HK-2 (cell line): ENCODE data around the gene ERVMER34-1.

Experiments
- DNase-seq: peaks from one replicate; pipeline ENCODE4 v3.0.0-alpha.2; 2018; ENCODE audit not compliant: unreplicated experiment

ERVMER34-1 gene, protein sequence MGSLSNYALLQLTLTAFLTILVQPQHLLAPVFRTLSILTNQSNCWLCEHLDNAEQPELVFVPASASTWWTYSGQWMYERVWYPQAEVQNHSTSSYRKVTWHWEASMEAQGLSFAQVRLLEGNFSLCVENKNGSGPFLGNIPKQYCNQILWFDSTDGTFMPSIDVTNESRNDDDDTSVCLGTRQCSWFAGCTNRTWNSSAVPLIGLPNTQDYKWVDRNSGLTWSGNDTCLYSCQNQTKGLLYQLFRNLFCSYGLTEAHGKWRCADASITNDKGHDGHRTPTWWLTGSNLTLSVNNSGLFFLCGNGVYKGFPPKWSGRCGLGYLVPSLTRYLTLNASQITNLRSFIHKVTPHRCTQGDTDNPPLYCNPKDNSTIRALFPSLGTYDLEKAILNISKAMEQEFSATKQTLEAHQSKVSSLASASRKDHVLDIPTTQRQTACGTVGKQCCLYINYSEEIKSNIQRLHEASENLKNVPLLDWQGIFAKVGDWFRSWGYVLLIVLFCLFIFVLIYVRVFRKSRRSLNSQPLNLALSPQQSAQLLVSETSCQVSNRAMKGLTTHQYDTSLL

DNA sequence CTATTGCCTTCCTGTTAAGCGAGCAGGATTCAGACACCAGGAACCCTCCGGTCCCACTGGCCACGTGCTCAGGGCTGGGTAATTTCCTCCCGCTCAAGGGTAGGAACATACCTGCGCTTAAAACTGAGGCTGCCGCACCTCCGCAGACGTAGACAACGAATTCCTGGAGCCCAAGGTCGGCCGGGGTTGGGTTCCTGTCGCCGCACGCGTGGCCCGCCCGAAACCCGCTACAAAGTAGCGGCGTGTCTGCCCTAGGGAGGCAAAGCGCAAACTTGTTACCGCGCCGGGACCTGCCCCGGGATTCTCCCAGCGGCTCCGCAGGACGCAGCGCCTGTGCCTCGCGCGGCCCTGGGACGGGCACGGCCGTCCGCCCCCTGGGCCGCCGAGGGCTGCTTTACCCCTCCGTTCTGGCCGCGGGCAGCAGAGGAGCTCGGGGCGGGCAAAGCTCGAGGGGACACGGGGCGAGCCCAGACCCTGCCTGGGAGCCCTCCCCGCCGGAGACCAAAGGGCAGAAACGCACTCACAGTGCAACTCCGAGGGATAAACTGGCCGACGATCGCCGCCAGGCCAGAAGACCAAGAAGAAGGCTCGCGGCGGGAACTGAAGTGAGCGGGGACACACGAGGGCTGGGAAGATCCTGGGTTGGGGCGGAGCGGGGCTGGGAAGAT is at the start of gene ERVMER34-1:
TSS of gene ERVMER34-1 (minus strand) at position 607 of the 668 bp plus-strand sequence. CDS start 5,905 bp downstream, outside the sequence.
- no peak for DNase-seq

DNA sequence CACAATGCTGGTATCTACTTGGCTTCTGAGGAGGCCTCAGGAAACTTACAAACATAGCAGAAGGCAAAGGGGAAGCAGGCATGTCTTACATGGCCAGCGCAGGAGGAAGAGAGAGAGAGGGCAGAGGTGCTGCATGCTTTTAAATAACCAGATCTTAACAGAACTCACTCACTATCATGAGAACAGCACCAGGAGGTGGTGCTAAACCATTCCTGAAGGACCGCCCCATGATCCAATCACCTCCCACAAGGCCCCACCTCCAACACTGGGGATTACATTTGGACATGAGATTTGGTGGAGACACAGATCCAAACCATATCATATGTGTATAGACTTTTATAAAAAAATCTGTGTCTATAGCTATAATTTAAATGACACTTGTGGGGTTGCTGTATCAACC is 48.6 kb upstream of the ERVMER34-1 start:
- no peak for DNase-seq

DNA sequence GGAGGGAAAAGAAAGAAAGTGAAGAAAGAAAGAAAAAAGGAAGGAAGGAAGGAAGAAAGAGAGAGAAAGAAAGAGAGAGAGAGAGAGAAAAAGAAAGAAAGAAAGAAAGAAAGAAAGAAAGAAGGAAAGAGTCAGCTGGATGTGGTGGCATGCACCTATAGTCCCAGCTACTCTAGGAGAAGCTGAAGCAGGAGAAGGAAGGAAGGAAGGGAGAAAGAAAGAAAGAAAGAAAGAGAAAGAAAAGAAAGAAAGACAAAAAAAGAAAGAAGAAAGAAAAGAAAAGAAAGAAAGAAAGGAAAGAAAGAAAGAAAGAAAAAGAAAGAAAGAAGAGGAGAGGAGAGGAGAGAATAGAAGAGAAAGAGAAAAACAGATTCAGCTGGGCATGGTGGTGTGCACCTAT is 44.3 kb upstream of the ERVMER34-1 start:
- DNase-seq = no peak

DNA sequence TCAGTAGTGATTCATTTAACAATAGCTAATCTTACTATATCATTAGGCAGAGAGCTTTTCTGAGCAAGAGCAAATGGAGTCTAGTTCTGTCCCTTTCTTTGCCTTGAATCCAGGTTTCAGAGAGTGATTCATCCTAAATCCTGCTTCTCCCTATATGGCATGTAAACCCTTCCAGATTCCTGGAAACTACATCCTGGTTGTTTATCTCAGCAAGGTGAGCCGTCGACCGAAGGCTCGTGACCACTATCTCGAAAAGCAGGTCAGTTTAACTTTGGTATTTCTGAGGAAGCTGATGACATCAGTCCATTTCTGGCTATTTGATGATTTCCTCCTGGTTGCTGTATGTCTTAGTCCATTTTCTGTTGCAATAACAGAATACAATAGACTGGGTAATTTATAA is 40.7 kb upstream of the ERVMER34-1 start:
- DNase-seq = no peak

DNA sequence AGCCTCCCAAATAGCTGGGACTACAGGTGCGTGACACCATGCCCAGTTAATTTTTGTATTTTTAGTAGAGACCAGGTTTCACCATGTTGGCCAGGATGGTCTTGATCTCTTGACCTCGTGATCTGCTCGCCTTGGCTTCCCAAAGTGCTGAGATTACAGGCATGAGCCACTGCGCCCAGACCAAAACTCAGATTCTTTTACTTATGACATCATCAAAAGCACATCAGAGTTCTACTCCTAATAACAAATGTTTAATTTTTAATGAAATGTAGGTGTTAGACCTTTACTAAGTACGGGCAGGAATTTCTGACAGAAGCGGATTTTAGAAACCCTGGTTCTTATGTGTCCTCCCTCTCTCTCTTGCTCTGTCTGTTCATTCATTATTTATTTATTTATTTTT is 38.5 kb upstream of the ERVMER34-1 start:
- no peak for DNase-seq

DNA sequence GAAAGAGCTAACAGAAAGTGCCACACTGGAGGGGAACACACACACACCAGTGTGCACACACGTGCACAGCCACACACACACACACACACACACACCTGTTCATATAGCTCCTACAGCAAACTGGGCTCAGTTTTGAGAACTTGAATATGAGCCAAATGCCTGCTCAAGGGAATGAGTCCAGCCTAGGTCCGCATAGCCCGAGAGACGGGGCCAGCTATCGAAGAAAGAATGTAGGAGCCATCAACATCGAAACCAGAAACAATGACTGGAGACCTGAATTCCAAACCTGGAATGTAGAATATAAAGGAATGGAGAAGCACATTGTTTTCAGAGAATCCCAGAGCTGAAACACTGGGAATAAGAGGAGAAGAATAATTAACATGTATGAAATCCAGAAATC is 37.6 kb upstream of the ERVMER34-1 start:
- no peak for DNase-seq

DNA sequence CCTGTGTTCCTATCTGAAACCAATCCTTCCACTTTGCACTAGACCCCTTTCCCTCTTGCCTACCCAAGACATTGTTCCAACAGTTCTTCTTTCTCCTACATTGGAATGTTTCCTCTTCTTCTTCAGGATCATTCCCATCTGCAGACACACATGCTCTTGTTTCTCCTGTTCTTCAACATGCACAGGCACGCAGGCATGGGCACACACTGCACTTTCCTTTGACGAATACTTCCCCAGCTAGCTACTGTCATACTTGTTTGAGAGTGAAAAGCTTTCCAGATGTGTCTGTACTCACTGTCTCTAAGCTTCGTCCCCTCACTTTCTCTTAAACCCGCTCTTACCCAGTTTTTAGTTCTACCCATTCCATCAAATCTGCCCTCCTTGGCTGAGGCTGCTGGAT is 31.8 kb upstream of the ERVMER34-1 start:
- no peak for DNase-seq

DNA sequence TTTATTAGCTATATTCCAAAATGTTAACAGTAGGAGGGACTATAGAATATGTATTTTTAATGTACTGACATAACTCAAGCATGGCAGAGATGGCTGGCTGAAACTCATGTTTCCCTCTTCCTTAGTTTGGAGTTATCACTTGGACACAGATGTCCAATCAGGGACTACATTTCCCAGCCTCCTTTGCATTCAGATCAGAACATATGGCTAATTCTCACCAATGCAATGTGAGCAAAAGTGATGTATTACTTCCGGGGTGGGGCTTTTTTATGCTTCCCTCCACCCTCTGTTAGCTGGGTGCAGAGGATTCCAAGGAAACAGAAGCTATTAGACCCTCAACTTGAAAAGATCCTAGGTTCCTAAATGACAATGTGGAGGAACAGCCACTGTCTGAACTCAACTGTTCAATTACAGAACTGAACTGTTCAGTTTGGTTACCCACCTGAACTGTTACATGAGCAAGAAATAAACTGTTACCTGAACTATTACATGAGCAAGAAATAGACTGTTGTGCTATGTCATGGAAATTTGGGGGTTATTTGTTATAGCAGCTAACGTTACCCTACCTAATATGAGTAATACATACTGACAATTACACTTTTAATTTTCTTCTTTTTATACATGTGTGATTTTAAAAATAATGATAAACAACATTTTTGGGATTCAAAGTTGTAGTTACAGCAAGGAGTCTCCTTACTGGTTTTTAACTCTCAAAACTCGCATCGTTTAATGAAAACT is 29.6 kb upstream of the ERVMER34-1 start:
- DNase-seq = no peak

DNA sequence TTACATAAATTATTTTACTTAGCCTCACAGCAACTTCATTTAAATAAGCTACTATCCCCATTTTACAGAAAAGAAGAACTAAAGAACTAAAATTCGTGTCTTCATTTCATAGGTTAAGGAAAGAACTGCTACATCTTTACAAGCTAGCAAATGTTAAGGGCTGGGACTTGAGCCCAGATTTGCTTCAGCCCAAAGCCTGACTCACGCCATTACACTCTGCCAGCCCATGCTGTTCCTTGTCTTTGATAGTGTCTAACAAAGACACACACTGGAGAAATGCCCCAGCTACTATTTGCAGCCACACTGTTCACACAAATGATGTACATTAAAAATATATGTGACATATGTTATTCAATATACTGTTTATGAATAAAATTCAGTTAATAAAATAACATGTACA is 29.0 kb upstream of the ERVMER34-1 start:
- no peak for DNase-seq

DNA sequence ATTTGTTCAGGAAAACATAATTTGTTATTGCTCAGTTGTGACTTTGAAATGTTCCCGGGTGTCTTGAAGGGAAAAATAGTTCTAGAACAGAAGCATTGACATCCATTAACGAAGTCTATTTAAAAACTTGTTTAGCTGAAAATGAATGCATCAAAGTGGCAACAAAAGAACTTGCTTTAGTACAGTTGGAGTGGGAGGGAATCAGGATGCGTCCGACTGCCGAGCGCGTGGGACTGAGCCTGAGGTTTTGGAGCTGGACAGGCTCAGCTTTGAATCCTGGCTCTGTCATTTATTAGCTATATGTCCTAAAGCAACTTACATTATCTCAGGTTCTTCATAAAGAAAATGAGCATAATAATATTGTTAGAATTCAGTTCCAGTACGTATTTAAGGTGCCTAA is 9.0 kb upstream of the ERVMER34-1 start:
- no peak for DNase-seq

DNA sequence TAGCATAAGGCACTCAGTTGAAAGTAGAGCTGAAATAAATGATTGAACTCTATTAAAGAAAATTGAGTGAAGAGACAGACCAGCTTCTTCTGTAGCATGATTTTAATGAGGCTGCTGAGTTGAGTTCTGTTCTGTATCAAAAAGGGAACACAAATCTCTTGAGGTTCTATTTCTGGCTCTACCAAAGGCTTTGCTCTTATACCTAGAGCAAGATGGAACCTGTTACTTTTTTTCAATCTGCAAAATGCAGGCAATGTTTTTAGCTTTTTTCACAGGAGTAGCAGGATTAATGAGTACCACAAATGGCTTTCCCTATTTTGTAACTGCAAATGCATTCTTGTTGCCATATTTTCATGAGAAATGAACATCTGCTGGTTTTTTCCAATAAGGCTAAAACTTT is 4.2 kb upstream of the ERVMER34-1 start:
- no peak for DNase-seq

DNA sequence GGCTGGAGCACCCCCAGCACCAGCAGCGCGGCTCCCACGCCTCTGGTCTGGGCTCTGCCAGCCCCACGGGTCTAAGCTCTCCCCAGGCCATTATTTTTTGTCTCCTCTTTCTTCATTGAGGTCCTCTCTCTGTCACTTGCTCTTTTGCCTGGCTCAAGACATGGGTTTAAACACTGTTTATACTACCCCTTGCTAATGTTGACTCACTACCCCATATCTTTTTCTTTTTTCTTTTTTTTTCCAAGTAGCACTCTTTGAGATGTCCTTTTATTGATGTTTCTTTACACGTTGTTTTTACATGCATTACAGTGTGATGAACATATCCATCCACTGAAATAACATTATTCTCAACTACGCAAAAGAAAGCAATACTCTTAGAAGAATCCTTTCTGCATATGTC is 1.7 kb upstream of the ERVMER34-1 start:
- DNase-seq = no peak

DNA sequence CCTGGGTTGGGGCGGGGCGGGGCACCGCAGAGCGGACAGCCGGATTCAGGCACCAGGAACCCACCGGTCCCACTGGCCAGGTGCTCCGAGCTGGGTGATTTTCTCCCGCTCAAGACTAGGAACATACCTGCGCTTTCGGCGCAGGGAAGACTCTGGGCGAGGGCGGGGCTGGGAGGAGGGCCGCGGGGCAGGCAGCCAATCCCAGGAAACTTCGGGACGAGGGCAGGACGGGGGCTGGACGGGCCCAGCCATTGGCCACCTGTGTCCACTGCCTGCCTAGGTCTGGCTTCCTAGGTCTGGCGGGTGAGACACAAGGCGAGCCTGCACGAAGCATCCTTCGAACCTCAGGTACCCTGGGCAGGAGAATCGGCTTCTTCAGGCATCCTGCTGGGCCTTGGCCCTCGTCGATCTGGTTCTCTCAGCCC is 274 bp upstream of the ERVMER34-1 start:
- peak; percentile 86 for DNase-seq

DNA sequence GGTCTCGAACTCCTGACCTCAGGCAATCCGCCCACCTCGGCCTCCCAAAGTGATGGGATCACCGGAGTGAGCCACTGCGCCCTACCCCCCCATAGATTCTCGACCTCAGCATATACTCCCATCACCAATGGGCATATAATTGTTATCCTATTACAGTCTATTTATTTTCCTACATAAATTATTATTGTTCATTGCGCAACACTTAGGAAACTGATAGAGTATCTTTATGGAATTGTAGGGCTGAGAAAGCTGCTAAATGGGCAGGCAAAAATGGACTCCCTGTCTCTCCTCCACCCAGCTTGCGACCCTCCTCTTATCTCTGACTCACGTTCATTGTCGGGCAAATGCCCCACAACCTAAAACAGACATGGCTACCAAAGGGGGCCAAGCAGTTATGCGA is 1.0 kb downstream of the ERVMER34-1 start:
- DNase-seq = no peak

DNA sequence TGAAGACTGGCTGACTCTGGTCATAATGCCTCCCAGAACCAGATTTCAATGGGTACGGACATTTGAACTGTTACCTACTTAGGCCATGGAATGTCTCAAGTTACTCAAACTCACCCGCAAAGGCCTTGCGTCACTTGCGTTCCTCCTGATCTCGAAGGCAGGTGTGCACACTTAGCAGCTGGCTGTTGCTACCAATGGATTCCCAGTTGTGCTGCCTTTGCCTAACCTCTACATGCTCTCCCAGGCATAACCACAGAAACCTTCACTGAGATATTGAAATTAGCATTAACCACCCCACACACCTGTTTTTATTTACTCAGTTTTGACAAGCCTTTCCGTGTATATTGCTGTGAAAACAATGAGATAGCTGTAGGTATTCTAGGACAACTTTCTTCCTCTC is 2.8 kb downstream of the ERVMER34-1 start:
- no peak for DNase-seq

DNA sequence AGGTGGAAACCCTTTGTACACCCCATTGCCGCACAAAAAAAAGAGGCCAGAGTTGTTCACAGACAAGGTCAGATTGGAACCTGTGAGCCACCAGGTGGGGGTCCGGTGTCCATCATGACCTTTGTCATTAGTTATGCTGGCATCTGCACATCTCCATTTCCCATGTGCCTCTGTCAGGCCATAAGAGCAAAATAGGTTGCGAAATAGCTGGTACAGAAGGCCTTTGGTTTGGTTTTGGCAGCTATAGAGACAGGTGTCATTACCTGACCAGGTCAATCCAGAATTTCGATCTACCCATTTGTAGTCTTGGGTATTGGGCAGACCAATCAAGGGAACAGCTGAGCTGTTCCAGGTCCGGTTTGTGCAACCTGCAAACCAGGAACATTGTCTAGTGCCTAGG is 6.6 kb downstream of the ERVMER34-1 start:
- DNase-seq = no peak

DNA sequence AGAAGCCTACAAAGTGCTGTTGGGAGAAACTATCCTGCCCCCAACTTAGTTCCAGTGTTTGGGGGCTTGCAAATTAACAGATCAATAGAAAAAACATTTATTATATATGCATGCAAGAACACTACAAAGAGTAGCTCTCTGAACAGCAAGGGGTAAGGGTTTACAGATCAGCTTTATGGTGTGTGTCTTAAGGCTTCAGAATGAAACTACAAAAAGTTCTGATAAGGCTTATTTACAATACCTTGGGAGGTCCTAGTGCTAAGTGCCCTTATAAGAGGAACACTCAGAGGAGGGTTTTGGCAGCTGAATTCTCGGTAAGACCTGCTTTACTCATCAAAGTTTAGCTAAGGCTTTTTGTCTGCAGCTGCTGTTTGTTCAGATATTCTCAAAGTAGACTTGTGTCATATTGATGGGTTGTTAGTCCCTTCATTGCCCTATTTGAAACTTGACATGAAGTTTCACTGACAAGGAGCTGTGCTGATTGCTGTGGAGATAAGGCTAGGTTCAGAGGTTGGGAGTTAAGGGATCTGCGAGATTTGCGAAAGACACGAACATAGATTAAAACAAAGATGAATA is 7.7 kb downstream of the ERVMER34-1 start:
- no peak for DNase-seq

DNA sequence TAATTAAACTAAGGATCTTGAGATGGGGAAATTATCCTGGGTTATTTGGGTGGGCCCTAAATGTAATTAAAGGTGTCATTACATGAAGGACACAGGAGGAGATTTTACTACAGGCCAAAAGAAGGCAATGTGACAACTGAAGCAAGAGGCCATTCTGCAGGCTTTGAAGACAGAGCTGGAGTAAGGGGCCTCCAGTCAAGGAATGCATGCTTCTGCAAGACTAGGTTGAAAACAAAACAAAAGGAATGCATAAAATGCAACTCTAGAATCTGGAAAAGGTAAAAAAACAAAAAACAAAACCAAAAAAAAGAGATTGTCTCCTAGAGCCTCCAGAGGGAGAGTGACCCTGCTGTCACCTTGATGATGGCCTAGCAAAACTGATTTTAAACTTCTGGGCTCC is 21.6 kb downstream of the ERVMER34-1 start:
- no peak for DNase-seq

DNA sequence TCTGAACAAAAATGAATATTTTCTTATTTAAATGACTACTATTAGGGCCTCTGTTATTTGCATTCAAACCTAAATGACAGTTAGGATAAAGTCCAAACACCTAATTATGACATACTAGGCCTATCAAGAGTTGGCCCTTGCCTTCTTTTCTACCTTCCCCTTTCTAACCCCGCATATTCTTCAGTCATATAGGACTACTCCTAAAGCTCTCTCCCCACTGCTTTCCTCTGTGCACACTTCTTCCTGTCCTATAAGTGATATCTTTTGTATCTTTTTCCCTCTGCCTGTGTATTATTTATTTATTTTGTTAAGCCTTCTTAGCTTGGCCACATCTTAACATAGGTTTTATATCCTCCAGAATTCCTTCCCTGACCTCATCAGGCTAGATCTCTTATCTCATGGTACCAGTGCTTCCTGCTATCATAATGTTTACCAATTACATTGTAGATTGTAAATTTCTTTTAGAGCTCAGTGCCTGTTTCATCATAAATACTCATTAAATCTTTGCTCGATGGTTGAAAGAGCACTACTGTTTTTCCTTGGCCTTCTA is 22.5 kb downstream of the ERVMER34-1 start:
- no peak for DNase-seq

DNA sequence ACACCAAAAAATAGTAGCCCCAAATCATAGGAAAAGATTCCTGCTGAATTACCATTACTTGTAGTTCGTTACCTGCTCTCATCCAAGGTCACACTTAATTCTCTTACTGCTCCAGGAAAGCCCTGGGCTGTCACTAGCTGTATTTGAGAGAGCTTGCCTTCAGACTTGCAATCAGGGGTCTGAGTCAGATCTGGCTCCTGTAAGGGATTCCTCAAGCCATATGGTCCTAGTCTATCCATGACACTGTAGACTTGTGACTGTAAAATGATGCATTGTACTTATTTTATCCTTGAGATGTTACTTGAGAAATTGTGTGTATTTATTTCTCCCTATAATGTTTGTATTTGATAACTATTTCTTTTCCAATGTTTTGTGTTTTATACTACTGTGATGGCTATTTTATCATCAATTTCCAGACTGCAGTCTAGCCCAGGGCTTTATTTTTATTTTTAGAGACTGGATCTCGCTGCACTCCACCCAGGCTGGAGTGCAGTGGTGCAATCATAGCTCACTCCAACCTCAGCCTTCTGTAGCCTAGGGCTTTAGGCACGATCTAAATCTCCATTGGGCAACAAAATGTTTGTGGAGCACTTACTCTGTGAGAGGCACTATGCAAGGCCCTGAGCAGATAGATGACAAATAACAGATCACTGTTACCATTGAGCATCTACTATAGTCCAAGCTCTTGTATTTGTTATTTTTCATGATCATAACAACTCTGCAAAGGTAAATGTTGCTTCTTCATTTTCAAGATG is 24.2 kb downstream of the ERVMER34-1 start:
- no peak for DNase-seq
